DMS153 (cell line): ENCODE measurements around the gene PIP5KL1.
A peak's percentile ranks its signal among the peaks of the same experiment; 100 is the strongest.

ENCODE experiments used
- DNase-seq: peaks from one replicate; lab custom pipeline; 2025; lab: John Stamatoyannopoulos, UW

The PIP5KL1 gene

DNA sequence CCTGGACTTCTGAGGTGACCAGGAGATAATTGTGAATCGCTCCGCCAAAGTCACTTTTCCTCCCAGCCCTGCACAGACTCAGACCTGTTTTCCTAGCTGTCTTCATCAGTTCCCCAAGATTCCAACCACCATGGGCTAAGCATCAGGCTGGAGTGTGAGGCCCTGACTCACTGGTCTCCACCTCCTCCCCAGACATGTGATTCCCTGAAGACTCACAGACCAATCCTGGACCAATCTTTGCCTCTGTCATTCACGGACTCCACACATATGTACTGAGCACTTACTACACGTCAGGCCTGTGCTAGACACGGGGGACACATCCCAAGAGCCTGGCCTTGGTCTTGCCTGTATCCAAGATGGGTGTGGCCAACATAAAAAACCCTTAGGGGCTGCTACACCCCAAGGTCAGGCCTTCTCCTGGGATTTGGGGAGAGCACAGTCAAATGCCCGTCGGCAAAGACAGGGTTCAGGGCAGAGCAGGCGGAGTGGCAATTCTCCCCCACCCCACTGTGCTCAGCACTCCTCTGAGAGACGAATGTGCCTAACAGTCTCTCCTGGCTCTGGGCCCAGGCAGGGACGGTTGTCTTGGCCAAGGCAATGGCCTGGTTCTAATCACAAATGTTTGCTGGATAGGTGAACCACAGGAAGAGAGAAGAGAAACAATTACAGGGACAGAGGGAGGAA, 38.3 kb upstream of the PIP5KL1 start:
- DNase-seq = peak; percentile 28

DNA sequence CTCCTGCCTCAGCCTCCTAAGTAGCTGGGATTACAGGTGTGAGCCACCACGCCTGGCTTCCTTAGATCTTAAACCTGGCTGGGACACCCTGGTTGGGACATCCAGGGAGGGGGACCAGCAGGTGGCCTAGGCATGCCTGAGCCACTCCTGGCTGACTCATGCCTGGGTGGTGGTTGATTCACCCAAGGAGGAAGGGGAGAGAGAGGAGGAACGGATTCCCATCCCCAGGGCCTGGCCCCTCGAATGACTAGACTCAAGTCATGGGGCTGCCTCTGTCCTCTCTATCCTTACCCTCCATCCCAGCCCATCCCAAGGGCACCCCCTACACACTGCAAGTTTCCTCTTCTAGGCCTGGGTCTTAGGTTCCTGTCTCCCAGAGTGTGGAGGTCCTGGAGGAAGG, 37.5 kb upstream of the PIP5KL1 start:
- no peak for DNase-seq

DNA sequence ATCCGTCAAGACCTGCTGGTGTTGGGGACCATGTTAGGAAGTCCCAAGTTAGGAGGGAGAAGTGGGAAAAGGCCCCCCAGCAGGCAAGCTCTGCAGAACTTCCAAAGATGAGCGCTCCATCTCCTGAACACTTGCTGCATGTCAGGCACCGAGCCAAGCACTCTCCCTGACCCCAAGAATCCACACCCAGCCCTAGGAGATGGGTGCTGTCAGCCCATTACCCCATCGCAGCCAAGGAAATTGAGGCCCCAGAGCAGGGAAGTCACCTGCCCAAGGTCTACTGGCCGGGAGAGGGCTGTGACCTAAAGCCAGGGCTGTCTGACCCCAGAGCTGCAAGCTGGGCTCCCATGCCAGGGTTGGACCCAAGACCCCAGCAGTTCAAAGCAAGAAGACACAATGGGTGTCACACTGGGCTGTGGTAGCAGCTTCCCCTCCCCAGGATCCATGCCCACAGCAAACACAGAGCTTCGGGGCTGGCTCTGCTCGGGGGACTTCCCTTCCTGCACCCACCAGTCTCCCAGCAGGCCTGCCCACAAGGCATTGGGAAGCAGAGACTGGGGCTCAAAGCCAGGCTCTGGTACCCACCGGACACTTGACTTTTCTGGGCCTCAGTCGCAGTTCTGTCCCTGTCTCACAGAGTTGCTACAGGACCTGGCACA, 36.7 kb upstream of the PIP5KL1 start:
- DNase-seq = no peak

DNA sequence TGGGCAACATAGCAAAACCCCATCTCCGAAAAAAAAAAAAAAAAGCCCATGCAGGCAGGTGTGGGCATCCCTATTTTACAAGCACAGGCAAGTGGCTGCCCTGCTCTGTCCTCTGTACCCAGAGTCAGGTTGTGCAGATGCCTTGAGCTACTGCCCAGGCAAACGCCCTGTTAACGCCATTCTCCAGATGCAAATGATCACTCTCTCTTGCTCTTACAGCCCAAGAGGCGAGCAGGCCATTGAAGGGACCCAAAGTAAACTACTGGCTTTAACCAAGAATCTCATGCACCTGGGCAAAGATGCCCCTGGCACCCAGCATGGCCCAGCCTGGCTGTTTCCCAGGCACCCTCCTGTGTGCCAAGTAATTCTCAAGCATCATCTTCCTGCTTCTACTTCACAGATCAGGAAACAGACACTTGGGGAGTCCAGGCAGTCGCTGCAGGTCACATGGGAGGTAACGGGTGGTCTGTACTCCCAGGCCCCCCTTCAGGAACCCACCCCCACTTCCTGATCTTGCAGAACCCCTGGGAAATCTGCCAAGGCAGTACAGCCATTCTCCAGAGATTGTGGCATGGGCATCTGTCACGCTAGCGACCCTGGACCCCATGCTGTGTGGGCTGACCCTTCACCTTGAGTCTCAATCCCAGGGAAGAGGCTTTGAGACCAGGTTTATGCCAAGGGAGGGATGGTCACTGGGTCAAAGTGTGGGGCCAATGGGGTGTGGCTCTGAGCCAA, 36.0 kb upstream of the PIP5KL1 start:
- no peak for DNase-seq

DNA sequence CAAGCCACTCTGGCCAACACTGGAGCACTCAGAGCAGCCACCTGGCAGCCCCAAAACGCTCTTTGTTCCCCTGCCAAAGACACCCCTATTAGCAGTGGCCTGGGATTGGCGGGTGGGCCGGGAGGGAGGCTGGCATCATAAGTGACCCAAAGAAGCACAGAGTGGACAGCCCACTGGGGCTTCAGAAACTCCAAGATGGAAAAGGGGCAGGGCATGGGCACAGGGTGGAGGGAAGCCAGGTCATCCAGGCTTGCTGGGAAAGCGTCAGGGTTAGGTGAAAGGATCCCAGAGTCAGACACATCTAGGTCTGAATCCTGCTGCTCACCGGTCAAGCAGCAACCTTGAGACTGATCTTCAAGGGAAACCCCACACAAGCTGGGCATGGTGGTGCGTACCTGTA, 35.4 kb upstream of the PIP5KL1 start:
- no peak for DNase-seq

DNA sequence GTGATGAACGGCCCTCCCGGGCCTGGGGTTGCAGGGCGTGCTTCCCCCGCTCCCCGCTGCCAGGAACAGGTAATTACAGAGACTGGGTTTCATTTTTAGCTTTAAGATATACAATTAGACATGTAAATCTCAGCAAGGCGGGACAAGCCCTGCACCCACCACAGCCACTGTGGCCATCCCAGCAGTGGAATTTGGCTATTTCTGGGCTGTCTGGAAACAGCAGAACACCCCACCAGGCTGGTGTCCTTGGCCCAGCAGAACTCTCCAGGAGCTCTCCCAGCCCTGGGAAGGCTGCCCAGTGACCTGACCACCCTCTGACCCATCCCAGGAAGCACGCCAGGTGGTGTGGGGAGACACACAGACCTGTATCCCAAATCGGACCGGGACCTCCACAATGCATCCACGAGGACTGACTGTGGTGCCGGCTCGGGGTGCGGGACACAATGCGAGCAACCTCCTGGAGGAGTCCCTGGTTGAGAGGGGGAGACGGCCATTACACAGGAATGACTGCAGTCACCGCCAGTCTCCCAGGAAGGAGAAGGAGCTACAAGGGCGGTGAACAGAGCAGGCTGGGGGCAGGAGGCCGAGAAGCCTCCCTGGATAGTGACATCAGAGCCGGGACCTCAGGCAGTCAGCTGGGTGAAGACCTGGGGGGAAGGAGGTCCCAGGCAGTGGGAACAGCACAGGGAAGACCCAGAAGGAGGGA, 32.9 kb upstream of the PIP5KL1 start:
- DNase-seq = no peak

DNA sequence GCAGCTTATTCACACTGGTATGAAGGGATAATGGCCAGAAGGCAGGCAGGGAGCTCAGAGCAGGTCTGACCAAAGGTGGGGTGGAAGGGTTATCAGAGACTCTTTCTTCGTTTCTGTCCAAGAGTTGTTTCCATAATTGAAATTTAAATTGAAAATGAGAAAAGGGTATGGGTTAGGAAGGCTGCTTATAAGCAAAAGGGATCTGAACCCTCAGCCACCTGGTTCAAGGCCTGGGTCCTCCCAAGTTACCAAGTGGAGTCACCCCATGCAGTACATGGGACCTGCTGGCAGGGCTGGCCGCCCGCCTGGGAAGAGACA, 32.4 kb upstream of the PIP5KL1 start:
- DNase-seq = no peak

DNA sequence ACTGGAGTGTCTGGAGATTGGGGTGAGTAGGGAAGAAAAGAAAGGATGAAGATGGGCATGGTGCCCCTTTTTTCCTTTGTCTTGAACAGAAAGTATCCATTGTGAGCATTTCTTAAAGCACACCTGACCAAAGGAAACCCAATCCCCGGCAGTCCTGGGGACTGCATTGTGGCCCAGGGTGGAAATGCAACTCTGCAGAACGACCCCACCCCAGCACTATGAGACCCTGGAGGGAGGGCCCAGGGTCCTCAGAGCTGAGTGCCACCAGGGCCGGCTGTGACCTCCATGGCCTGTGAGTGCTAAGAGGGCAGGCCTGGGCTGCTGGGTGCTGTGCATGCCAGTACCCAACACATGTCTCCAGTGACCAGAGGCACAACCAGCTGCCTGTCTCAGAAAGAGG, 31.7 kb upstream of the PIP5KL1 start:
- no peak for DNase-seq

DNA sequence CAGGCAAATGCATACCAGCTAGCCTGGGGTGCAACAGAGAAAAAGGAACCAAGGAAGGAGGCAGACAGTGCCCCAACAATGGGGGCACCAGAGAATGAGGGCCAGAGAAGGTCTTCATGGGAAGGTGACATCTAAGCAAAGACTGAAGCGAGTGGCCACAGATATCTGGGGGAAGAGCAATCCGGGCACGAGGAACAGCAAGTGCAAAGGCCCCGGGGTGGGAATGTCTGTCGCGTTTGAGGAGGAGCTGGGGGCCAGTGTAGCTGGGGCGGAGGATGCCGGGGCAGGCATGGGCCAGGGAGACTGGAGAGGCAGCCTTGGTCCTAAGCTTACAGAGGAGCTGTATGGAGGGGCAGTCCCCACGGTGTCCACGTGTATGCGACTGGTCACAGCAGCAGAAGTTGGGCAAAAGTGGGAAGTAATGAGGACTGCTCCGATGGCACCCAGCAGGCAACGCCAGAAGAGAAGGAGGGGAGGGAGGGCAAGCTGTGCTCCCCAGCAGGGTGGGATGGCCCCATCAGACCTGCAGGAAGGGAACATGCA, 31.1 kb upstream of the PIP5KL1 start:
- no peak for DNase-seq

DNA sequence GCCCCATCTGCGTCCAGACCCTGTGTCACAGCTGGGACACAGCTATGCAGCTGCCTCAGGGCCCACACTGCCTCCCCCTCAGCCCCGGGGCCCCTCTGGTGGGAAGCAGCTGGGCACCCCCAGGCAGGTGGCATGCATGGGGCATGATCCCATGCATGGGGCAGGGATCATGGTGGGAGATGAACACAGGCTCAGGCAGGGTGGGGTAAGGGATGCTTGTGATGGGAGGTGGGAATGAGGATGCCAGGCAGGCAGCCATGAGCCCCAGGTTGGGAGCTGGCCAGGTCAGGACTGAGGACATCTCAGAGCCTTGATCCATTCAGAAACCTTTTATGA, 30.5 kb upstream of the PIP5KL1 start:
- DNase-seq = no peak

DNA sequence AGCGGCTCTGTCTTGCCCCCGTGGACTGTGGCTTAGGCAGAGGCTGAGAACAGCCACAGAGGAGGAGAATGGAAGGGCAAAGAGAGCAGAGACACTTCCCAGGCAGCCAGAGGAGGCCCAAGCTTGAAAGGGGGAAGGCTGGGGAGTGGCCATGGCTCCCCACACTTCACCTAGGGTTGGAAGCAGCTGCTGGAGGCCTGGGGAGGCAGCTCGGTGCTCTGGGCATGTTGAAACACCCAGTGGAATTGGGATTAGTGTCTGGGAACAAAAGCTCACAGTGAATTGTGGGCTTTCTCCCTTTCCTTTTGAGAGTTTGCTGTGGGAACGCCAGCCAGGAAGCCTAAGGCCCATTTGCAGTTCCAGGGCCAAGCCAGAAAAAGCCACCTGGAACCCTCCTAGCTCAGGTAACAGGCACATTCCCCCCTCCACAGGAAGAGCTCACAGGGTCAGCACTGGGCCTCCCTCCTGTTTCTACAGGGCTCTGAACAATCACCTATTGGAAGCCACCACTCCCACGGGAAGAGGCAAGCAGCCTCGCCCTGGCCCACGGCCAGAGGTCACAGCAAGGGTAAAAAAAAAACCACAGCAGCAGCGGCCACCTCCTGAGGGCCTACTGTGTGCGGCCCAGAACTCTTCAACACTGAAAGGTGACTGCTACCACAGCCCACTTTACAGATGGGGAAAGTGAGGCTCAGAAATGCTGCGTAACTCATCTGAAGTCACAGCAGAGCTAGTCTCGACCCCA, 30.0 kb upstream of the PIP5KL1 start:
- DNase-seq = peak; percentile 72

DNA sequence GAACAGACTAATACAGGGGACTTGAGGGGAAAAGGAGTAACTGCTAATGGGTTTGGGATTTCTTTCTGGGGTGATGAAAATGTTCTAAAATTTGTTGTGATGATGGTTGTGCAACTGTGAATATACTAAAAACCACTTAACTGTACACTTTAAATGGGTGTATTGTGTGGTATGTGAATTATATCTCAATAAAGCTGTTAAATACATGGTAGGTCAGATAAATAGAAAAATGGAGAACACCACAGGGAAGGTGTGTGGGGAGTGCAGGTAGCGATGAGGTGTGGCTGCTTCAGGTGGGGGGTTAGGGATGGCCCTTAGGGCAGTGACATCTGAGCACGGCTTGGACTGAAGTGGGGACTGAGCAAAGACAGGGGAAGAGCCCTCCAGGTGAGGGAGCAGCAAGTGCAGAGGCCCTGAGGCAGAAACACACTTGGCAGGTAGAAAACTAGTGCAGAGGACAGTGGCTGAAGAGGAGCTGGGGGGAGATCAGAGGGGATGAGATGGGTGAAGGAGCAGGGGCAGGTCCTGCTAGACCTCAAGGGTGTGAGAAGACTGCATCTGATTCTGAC, 29.3 kb upstream of the PIP5KL1 start:
- DNase-seq = no peak

DNA sequence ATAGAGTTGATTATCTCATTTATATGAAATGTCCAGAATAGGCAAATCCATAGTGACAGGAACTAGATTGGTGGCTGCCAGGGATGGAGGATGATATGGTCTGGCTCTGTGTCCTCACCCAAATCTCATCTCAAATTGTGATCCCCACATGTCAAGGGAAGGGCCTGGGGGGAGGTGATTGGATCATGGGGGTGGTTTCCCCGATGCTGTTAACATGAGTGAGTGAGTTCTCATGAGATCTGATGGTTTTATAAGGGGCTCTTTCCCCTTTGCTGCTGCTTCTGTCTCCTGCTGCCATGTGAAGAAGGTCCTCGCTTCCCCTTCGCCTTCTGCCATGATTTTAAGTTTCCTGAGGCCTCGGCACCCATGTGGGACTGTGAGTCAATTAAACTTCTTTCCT, 28.8 kb upstream of the PIP5KL1 start:
- no peak for DNase-seq

DNA sequence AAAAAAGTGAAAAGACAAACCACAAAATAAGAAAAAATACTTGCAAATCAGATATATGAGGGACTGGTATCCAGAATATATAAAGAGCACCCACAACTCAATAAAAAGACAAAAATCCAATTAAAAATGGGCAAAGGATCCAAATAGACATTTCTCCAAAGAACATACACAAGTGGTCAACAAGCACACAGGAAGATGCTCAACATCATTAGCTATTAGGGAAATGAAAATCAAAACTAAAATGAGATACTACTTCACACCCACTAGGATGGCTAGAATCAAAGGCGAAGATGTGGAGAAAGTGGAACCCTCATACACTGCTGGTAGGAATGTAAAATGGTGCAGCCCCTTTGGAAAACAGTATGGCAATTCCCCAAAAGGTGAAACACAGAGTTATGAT, 28.2 kb upstream of the PIP5KL1 start:
- DNase-seq = no peak

DNA sequence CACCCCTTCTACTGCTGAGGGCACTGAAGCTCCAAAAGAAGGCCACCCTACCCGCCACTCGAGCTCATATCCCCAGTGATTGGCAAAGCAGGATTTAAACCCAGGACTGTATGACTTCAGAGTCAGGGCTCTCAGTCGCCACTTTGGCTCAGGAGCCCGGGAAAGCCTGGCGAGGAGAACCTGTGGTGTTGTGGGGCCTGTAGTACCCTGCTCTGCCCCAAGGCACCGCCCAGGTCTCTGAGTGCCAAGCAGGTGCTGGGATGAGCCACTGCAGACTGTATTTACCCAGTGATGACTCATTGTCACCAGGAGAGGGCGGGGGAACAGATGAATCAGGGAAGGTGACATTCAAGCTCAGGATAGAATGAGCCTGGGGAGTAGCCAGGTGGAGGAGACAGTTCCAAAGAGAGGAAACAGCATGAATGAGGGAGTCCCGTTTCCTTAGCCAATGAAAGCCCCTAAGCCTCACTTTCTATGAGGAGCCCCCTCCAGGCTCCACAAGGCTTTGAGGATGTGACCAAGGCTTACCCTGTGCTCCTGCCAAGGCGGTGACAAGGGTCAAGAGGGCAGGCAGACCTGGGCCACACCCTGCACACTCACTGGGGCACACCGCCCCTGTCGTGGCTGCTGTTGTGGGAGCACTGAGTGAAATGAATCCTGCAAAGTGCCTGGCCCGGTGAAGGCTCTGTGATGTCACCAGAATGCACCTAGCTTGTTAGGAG, 24.9 kb upstream of the PIP5KL1 start:
- peak; percentile 97 for DNase-seq

DNA sequence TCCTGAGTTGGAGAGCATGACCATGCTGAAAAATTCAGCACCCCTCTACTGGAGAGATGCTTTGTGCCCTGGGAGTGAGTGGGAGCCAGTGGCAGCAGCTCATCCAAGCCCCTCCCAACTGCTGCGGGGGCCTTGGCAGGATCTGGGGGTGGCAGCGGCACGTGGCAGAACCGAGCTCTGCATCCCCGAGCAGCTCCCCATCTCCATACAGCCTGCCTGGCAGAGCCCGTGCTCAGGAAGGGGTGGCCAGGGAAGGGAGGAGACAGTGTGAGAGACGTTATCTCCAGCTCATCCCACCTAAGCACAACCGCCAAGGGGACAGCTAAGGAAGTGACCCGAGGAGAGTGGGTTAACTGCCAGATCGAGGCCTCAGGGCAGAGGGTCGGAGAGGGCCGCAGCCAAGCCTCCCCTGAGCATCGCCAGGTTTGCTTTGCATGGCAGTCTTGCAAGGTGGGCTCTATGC, 24.3 kb upstream of the PIP5KL1 start:
- DNase-seq = no peak

DNA sequence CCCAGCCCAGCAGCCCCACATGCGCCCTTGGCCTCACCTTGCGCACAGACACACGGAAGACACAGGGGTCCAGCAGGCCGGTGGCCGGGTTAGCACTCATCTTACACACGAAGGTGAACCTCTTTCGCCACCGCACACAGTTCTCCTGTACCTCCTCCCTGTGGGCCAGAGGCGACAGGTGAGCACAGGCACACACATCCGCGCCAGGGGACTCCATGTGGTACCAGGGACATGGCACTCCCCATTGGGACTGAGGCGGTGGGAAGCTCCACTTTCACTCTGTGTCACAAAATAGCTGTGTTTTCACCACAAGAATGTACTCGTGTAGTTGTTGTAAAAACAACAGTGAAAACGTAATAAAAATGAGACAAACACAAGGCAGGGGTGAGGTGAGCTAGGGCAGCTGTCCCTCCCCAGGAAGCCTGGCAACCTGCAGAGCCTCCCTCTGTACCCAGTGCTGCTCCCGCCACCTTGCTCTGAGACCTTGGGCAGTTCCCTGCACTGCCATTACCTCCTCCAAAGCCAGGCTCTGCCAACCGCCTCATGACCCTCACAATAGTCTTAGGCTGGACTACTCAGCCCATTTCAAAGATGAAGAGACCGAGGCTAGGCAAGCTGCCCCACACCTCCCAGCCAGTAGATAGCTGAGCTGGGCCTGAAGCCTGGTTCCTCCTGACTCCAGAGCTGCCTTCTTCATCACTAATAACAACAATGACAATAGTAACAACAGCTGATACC, 23.4 kb upstream of the PIP5KL1 start:
- DNase-seq = no peak

DNA sequence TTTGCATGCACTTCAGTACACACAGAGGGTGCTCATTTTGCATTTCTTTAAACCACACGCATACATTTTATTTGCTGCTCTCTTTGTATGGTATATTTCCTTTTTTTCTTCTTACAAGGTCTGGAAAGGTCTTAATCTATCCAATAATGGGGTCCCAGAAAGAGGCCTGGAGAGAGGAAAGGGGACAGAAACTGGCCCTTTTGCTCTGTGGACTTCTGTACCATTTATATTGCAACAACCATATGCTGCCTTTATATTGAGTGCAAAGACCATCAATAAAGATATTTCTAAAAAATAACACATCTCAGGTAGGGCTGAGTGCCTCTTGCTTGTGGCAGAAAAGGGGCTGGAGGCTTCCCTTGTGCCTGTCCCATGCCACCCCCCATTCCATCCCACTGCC, 22.6 kb upstream of the PIP5KL1 start:
- DNase-seq = no peak

DNA sequence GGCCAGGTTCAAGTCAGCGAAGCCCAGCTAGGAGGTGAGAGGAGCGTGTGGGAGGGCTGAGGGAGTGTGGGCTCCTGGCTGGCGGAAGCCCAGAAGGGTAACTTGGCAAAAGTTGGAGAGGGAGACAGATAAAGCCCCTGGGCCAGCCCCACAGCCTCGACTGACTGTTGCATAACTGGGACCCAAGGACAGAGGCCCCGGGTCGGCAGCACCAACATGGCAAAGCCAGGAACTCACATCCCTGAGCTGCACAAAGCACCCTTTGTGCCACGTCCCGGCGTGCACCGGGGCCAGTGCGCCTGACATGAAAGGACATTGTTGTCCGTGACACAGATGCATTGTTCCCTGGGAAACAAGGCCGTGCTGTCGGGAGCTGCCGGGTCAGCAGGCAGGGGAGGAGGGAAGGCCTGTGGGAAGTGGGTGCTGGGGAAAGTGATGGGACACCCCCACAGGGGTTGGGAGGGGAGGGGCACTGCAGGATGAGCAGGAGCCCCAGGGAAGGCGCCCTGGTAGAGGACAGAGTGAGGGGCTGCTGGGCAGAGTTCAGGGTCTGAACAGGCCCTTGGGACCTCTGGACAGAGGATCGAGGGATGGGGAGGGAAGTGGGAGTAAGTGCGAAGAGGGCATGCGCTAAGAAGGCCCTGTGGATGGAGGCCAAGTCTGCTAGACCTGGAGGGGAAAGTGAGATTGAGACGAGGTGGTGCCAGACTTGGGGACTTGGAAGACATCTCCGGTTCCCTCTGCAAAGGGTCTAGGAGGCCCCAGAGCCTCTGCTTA, 20.1 kb upstream of the PIP5KL1 start:
- DNase-seq = no peak
